HTR-8/SVneo (cell line): Measurements from ENCODE around the gene INSYN2A.

Experiments
- DNase-seq: peaks from one replicate; pipeline ENCODE4 v3.0.0; 2011; ENCODE audit warnings: low spot score, mixed read lengths; ENCODE audit not compliant: insufficient read length
- FAIRE-seq: peaks from 2 replicates; lab custom pipeline; 2011; peaks lifted over from hg19 to GRCh38; lab: Jason Lieb, UNC

INSYN2A gene, protein sequence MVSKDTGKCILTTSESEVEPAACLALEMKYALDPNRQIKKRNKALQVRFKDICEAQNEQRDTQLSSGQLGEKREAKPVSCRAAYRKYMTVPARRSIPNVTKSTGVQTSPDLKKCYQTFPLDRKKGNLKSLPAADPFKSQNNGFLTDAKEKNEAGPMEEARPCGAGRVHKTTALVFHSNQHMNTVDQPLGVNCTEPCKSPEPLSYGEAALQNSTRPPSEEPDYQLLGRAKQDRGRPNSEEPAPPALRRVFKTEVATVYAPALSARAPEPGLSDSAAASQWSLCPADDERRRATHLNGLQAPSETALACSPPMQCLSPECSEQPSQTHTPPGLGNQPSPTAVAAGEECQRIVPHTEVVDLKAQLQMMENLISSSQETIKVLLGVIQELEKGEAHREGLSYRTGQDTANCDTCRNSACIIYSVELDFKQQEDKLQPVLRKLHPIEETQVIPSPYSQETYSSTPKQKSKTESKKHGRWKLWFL

DNA sequence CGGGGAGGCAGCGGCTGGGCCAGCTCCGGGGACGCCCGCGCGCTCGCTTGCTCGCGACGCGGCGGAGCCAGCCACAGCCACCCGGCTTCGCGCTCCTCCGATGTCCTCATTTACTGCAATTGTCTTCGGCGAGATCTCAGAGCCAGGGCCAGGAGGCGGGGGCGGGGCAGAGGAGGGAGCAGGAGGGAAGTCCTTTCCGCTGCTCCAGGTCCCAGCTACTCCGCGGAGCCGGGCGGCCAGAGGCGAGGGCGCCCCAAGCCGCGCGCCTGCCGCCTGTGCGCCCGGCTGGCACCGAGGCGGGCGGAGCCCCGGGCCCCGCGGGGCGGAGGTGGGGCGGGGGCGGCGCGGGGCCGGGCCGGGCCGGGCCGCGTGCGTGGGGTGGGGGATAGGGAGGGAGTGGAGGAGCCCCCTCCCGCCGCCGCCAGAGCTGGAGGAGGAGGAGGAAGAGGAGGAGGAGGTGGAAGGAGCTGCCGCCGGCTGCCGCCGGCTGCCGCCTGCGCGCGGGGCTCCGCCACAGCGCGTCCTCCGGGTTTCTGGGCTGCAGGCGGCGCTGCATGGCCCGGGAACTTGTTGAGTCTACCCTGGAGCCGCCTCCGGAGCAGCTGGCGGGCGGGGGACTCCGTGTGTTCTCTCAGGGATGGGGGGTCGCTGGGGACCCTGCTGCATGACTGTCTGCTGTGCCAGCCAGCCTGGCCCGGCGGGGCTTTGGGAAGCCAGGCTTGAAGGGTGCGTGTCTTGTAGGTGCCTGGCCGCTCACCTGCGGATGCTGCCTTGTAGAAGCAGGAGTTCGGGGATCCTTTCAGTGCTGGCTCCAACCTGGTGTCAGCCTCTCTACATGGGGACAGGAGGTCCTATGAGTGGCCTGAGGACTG, at the start of gene INSYN2A:
TSS of gene INSYN2A (minus strand) at position 310 of the 872 bp plus-strand sequence. CDS start 20,196 bp downstream, outside the sequence.
- DNase-seq (peak; percentile 32), FAIRE-seq (no peak)

DNA sequence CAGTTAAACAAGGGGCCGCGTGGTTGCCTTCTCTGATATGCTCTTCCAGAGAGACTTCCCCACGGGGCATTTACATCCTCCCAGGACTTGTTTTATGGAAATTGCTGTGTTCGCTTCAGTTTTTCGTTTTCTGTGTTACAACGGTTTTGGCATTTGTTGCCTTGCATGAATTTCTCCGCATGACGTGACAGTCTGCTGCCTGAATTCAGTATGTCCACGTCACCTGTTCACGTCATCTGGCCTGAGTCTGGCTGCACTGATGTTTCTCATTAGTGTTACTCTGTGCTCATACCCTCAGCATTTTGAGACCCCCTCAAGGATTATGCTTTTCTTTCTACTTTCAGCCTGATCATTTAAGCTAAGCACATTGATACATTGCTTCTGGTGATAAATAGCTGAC, 49.1 kb upstream of the INSYN2A start:
- no peak for DNase-seq

DNA sequence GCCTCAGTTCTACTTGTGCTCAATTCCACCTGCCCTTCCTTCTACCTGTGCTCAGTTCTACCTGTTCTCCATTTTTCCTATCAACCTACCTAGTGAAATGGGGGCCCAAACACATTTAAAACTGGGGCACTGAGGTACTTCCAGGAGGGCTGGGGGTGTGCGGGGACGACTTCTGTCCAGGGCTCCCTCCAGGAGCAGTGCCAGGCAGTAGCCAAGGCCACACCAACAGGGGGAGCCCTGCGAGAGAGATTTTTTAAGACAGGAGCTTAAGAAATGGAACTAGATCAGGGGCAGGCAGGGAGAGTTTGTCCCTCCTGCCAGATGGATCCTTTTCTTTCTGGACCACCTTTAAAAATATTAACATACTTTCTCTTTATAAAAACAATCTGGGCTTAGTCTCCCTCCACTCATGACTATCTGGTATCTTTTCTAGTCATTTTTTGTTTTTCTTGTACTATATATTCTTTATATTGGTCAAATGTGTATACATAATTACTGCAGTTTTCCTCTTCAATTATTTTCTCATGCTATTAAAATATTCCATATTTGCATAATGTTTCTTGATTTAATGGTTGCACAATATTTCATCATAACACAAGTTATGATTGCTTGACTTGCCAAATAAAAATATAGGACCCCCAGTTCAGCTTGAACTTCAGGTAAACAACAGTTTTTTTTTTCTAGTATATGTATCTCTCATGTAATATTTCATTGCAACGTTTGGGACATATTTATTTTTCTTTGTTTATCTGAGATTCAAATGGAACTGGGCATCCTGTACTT, 47.3 kb upstream of the INSYN2A start:
- FAIRE-seq (no peak), DNase-seq (peak; percentile 3)

More for the DNA sequence above, 49.1 kb upstream of the INSYN2A start:
- no peak for FAIRE-seq

DNA sequence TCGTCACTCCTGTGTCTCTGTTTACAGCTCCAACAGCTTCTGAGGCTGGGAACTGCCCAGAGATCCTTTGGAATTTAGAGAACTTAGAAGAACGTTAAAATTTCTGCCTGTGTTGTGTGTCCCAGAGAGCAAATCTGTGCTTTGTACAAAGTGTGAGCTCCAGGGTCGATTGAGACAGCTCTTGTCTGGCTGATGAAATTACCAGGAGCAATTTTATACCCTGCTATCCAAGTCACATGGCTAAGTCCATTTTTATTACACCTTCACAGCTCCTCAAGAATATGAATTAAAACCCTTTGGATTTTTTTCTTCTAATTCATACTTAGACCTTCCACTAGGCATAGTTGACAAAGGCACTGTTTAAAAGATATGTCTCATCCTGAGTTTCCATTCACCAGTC, 46.5 kb upstream of the INSYN2A start:
- FAIRE-seq, result no peak
- DNase-seq, result no peak

DNA sequence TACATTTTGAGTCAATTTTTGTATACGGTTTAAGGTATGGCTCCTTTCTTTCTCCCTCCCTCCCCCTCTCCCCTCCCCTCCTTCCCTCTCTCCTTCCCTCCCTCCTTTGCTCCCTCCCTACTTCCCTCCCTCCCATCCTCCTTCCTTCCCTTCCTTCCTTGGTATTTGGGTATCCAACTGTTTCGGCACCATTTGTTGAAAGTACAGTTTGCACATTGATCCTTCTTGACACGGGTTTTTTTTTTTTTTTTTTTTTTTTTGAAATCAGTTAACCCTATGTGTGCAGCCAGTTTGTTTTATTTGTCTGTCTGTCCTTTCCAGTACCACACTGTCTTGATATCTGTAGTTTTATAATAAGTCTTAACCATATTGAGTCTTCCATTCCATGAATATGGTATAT, 39.9 kb upstream of the INSYN2A start:
- DNase-seq, result no peak
- no peak for FAIRE-seq

DNA sequence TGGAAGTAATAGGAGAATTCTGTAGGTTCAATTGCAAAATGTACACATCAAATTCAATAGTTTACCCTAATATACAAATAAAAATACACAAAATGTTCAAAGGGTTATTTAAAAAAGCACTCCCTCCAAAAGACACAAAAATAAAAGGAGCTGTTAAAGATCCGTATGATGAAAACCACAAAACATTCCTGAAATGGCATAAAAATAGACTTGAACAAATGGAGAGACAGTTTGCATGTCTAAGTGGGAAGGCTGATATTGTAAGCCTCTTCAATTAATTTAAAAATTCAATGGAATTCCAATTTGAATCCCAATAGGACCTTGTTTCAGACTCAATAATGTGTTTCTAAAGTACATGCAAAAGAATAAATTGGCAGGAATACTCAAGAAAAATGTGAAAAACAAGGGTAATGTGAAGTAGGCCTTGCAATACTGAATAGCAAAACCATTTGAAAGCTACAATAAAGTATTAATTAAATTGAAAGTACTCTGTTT, 38.0 kb upstream of the INSYN2A start:
- DNase-seq, result no peak
- FAIRE-seq, result no peak

DNA sequence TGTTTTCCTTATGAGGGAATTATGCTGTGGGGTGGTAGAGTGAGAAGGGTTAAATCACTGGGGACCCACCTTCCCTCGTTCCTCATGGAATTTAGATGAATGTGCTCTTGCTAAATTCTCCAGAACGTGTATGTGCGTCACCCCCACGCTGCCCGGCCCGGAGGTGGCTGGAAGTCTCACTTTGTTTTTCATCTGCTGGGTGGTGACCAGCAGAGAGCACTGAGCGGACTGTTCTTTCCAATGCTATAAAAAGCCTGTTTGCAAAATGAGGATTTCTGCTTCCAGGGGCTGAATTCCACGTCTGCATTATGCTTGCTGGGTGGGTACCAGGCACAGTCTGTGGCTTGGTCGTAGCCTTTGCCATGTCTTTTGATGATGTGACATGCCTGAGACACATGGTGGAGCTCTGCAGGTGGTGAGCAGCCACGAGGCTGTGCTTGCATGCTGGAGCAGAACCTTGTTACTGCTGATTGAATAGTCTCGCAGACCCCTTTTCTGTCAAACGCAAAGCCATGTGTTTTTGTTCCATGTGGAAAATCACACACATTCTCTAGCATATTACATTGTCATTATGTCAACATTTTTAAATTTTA, 31.9 kb upstream of the INSYN2A start:
- no peak for FAIRE-seq
- no peak for DNase-seq

DNA sequence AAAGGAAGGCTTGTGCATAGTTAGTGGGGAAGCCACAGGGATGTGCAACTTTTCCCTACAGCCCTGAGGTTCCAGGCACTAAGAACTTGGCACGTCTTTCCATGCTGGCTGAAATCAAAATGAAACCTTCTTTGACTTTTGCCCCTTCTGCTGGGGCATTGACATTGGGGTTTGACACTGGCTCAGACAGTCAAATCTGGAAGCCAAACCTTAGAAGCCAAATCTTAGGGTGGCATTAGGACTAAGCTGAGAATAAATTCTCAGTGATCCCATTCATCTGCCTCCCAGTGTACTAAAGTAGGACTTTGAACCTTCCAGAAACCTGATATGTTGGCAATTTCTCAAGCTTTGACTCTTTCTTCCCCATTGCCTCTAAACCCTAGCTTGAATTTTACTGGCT, 31.3 kb upstream of the INSYN2A start:
- FAIRE-seq, result no peak
- no peak for DNase-seq

DNA sequence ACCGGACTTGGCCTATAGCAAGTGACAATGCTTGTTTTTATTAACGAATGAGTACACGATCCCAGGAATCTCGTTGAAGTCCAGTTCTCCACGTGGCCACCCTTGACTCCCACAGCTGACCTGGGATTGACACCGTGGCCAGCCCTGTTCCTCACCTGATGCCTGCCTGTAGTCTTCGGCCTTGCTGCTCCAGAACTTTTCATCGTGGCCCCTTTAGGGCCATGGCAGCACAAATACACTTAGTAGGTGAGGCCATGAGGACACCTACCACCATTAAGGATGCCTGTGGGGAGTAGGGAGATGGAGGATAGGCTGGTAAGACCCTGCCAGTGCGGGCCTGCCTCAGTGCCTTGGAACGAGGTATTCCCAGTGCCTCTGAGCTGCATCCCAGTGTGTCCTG, 30.6 kb upstream of the INSYN2A start:
- FAIRE-seq (no peak), DNase-seq (no peak)

DNA sequence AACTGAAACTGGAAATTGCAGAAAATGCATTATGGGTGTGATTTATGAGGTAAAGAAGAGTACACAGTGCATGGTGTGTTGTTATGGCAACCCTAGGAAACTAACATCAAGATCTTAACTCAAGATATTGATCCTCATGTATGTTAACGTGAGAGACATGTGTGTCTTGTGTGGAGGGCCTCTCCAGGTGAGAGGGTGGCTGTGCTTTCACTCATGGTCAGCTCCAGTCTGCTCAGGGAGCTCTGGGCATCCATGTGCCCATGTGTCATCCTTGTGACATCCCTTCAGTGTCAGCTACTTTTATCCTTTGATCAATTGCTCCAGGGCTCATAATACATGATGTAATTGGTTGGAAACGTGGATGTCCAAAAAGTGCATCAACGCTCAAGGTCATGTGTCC, 24.9 kb upstream of the INSYN2A start:
- DNase-seq (no peak), FAIRE-seq (no peak)

DNA sequence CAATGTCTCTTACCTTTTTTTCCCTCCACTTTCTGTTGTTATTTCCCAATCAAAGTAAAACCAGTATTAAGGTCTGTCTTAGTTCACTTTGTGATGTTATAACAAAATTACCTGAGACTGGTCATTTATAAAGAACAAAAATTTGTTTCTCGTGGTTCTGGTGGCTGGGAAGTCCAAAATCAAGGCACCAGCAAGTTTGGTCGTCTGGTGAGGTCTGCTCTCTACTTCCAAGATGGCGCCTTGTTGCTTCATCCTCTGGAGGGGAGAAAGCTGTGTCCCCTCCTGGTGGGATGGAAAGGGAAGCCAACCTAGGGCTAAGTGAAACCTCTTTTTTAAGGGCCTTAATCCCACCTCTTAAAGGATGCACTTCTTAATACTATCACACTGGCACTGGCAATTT, 22.3 kb upstream of the INSYN2A start:
- DNase-seq (no peak), FAIRE-seq (no peak)

DNA sequence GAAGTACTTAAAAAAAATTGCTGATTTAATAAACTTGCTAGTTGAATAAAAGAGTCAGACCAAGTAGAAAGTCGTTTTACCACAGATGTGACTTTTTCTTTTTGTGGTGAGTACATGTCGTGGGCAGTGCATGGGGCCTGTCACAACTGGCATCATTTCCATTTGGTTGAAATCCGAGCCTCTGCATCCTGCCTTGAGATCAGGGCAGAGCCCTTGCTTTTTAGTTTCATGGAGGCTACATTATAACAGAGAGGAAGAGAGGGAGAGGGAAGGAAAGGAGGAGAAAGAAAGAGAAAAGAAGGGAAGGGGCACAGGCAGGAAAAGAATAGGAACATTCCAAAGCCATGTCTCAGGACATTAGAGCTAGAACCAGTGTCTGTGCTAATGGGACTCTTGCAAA, 20.4 kb upstream of the INSYN2A start:
- no peak for DNase-seq

DNA sequence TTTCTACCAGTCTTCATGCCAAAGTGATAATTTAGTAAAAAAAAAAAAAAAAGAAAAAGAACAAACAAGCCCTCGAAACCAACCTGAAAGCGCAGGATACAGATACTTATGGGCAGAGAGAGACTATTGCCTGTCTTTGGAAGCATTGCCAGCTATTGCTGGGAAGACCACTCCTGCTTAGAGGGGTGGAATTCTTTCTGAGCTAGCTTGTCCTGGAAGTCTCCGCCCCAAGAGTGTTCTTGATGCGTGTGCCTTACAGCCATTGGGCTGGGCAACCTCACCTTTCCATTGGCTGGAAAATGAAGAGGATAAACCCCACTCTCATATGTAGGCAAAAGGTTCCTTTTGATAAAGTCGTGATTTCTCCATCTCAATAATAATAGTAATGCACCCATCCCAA, 19.9 kb upstream of the INSYN2A start:
- FAIRE-seq (no peak), DNase-seq (no peak)

More for the DNA sequence above, 20.4 kb upstream of the INSYN2A start:
- FAIRE-seq, result no peak

DNA sequence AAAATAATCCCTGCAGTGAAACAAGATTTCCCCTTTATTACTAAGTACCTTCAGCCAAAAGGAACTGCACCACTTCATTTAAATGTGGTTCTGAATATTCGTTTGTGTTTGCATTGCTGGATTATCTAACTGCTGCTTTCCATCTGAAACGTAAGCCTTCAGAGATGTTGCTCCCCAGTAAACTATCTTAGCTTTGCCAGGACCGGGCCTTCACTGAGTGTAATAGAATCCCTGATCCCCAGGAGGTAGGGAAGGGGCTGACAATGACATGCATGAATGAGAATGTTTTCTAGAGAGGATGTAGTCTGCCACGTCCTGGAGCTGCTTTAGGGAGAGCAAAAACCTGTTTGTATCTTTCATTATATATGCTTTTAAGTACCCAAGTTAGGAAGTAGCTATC, 19.5 kb upstream of the INSYN2A start:
- no peak for FAIRE-seq
- no peak for DNase-seq

DNA sequence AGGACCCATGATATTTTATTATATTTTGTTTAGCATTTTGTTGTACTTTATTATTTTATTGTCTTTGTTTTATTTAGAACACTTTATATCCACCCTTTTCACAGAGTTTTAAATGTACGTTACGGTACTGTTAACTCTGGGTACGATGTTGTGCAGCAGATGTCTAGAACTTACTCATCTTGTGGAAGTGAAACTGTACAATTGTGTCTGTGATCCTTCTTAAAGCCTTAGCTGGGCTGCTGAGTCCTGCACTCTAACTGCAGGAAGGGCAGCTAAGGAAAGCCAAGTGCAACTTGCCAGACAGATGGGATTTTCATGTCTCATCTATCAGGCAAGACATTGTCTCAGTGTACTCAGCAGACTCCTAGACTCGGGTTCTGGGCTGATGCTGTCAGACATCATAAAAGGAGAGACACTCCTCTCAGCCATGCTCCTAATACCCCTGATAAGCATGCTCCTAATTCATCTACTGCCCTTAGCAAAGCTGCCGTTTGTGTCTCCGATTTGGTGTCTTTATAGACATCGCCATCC, 14.6 kb upstream of the INSYN2A start:
- no peak for DNase-seq
- no peak for FAIRE-seq

DNA sequence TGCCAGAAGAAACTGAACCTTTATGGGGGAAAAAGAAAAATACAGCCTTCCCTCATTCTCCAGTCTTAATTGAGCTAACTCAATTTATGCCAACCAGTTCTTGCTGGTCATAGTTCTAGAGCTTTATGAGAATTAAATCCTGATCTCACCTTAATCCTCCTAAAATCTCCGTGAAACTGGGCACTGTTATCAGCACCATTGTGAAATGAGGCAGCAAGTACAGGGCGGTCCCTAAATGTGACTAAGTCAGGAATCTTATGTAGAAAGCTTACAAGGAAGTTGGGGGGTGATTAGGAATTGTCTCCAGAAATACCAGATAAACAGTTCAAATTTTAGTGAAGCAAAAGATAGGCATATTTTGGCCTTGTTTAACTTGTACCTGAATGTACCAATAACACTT, 10.7 kb upstream of the INSYN2A start:
- no peak for DNase-seq
- no peak for FAIRE-seq

DNA sequence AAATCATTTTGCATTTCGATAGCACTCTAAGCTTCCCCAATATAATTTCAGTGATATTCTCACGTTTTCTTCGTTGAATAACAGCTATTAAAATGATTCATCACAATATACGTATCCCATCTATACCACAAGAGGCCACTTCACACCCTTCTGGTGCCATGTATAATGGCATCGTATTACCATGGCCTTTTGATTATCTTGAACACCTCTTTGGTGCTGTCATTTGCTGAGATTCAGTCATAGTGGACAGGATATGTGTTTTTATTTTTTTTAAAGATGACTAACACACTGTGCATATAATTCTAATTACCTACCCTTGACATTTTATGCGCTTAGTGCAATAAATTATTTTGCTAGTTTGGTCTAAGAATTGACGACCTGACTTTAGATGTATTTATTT, 6.7 kb upstream of the INSYN2A start:
- no peak for FAIRE-seq
- DNase-seq, result no peak

DNA sequence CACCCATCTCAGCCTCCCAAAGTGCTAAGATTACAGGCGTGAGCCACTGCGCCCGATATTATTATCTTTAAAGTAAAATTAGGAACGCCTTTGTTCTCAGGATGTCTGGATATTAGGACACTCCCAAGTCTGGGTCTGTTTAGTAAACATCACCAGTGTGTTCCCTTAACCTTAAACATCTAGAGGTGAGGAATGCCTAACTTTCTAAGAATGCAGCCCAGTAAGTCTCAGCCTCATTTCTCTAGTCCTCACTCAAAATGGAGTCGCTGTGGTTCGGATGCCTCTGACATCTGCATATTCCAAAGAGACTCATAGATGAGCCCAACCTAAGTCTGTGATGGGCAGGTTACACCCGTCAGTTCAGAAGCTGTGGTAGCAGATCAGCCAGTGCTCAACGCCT, 4.3 kb upstream of the INSYN2A start:
- FAIRE-seq, result no peak
- DNase-seq, result no peak

DNA sequence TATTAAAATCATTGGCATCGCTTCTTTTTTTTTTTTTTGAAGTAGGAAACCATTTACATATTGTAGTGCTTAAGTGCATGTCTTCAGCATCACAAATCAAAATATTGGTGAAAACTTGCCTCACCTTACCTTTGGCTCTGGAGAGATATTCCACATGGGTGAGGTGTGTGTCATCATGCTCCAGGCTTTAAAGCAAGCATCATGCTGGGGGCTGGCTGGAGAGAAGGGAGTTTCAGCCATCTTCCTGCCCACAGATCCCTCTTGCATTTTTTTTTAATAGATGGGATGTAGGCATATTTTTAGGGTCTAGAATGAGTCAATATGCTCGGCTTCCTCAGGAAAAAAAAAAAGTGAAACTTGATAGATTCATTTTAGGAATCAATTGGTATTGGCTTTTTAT, 2.3 kb upstream of the INSYN2A start:
- DNase-seq, result no peak
- FAIRE-seq, result no peak

DNA sequence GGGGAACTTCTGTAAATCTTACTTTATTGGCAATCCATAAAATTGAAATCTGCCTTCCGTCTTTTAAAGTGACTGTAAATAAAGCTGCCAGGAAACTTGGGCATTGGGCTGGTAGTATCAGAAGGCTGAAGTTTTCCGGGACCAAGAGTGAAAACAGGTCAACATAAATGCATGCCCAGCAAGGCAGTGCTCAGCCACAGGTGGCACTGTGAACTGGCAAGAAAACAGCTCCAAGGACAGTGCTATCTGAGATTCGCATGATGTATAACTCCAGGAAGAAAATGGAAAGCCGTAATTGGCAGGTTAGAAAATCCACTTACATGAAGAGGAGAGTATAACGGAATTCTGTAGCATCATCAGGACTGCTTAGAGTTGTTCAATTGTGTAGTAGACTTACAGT, 1.9 kb upstream of the INSYN2A start:
- FAIRE-seq (no peak), DNase-seq (no peak)
